Endodermal cell (in vitro differentiated cells): Measurements from ENCODE around the gene NNAT. TPM values are rescaled to one million over a fixed set of nuclear protein-coding genes. Genes with fewer than 3 reads are reported as not detected.

Source experiments
- DNase-seq: peaks from one replicate; pipeline ENCODE4 v3.0.0-alpha.2; 2017
- H3K27ac ChIP-seq: 2 replicates; pipeline ENCODE4 v1.5.1; 2013; ENCODE audit warnings: mild to moderate bottlenecking, low read depth, low read length, moderate library complexity
- H3K27me3 ChIP-seq: 2 replicates; pipeline ENCODE4 v1.6.1; 2013; ENCODE audit warnings: mild to moderate bottlenecking, low read length, moderate library complexity; ENCODE audit not compliant: insufficient read depth, control insufficient read depth, poor library complexity, severe bottlenecking
- H3K36me3 ChIP-seq: 2 replicates; pipeline ENCODE4 v1.7.0; 2013; ENCODE audit warnings: mild to moderate bottlenecking, low read length, moderate library complexity; ENCODE audit not compliant: control insufficient read depth, insufficient read depth
- H3K4me1 ChIP-seq: one replicate; pipeline ENCODE4 v1.7.0; 2013; ENCODE audit warnings: low read length; ENCODE audit not compliant: control insufficient read depth, insufficient read depth
- H3K4me3 ChIP-seq: 2 replicates; pipeline ENCODE4 v1.5.1; 2013; ENCODE audit warnings: mild to moderate bottlenecking, low read length, moderate library complexity
- H3K9ac ChIP-seq: 2 replicates; pipeline ENCODE4 v1.6.1; 2013; ENCODE audit warnings: mild to moderate bottlenecking, low read length, moderate library complexity; ENCODE audit not compliant: poor library complexity, severe bottlenecking; ENCODE audit errors: extremely low read depth
- H3K9me3 ChIP-seq: 2 replicates; pipeline ENCODE4 v1.6.1; 2013; ENCODE audit warnings: mild to moderate bottlenecking, low read length, moderate library complexity; ENCODE audit not compliant: control insufficient read depth
- H3K27ac Mint-ChIP-seq: 2 replicates; pipeline ENCODE4 v1.8.0; 2020; ENCODE audit warnings: mixed read lengths
- H3K27me3 Mint-ChIP-seq: 2 replicates; pipeline ENCODE4 v1.8.0; 2021; ENCODE audit warnings: mild to moderate bottlenecking, mixed read lengths; ENCODE audit not compliant: insufficient read depth
- H3K36me3 Mint-ChIP-seq: 2 replicates; pipeline ENCODE4 v1.8.0; 2020; ENCODE audit warnings: low read depth, mixed read lengths
- H3K4me1 Mint-ChIP-seq: 2 replicates; pipeline ENCODE4 v1.8.0; 2020; ENCODE audit warnings: mixed read lengths
- H3K4me3 Mint-ChIP-seq: 2 replicates; pipeline ENCODE4 v1.8.0; 2020; ENCODE audit warnings: mild to moderate bottlenecking, moderate library complexity, mixed read lengths
- H3K9me3 Mint-ChIP-seq: 2 replicates; pipeline ENCODE4 v1.8.0; 2020; ENCODE audit warnings: mild to moderate bottlenecking, mixed read lengths
- WGBS, 2 experiments: methylation state at CpG; one replicate each; pipeline versions ENCODE4 v1.1.5 to v1.1.7; 2013; ENCODE audit warnings: missing lambda C conversion rate in 2 of 2, mixed read lengths in 1 of 2; ENCODE audit not compliant: insufficient coverage in 1 of 2, insufficient read length in 1 of 2; 5-methylcytosine and 5-hydroxymethylcytosine counted together
- total RNA-seq, 2 donors: library from RNA; stranded (reverse); fragmentation: NEBNext Ultra II Directional in 1 of 2; extraction: Animal tissue kit (Norgen Biotek cat#: 25700) in 1 of 2; gene quantifications; 2 replicates in 1 of 2; 3 replicates in 1 of 2; pipeline ENCODE4 v1.2.1, GENCODE V29; 2021
- TF ChIP-seq, protein P1 (sequence below): fragments of 200-600 bp; sonication (generic); conservative IDR thresholded peaks from 2 replicates; pipeline ENCODE4 v1.5.0; 2021; ENCODE audit warnings: antibody characterized with exemption, mild to moderate bottlenecking

NNAT gene
- total RNA-seq, 2 donors from 2014 or later = 16.8 to 27.3 TPM

DNA sequence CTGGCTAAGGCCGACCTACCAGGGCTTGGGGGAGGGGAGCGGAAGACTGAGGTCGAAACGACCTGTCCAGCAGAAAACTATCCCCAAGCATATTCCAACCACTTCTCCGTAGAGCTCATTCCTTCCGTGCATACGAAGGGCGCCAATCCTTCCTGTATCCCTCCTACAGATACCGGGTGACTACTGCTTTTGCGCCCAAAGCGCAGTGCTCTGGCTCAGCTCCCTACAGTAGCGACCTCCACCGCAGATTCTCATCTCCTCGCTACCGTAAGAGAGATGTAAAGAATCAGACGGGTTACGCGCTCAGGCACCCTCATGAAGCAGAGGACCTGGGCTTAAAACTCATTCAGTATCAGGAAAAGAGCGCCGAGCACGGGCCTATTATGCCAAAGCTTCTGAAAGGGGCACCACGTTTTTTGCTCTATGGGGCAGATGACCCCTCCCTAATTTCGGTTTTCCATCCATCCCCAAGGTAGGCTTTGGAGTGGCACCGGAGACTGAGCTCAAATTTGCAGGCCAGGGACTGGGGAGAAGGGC, 563 bp upstream of the NNAT start:
- Histone ChIP-seq H3K36me3 (peaks cover 44% of the 10 kb centered on the region), H3K9me3 (no peaks in the 10 kb centered on the region), H3K27me3 (no peaks in the 10 kb centered on the region), H3K27ac (no peak overlapping the region), H3K9ac (no peak overlapping the region), H3K4me3 (no peak overlapping the region), H3K4me1 (peaks cover 11% of the 10 kb centered on the region)
- TF ChIP-seq, protein P1, sequence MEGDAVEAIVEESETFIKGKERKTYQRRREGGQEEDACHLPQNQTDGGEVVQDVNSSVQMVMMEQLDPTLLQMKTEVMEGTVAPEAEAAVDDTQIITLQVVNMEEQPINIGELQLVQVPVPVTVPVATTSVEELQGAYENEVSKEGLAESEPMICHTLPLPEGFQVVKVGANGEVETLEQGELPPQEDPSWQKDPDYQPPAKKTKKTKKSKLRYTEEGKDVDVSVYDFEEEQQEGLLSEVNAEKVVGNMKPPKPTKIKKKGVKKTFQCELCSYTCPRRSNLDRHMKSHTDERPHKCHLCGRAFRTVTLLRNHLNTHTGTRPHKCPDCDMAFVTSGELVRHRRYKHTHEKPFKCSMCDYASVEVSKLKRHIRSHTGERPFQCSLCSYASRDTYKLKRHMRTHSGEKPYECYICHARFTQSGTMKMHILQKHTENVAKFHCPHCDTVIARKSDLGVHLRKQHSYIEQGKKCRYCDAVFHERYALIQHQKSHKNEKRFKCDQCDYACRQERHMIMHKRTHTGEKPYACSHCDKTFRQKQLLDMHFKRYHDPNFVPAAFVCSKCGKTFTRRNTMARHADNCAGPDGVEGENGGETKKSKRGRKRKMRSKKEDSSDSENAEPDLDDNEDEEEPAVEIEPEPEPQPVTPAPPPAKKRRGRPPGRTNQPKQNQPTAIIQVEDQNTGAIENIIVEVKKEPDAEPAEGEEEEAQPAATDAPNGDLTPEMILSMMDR = no peak
- Mint-ChIP-seq H3K27ac (peak overlapping the region; percentile 82), H3K27me3 (peaks cover 8% of the 10 kb centered on the region), H3K4me3 (peak overlapping the region; percentile 71), H3K9me3 (no peaks in the 10 kb centered on the region), H3K4me1 (peaks cover 53% of the 10 kb centered on the region), H3K36me3 (peaks cover 55% of the 10 kb centered on the region)
- DNase-seq = no peak
- 72 to 88% methylated on average over 21 to 24 of the region's 24 CpGs for WGBS, 2 experiments

DNA sequence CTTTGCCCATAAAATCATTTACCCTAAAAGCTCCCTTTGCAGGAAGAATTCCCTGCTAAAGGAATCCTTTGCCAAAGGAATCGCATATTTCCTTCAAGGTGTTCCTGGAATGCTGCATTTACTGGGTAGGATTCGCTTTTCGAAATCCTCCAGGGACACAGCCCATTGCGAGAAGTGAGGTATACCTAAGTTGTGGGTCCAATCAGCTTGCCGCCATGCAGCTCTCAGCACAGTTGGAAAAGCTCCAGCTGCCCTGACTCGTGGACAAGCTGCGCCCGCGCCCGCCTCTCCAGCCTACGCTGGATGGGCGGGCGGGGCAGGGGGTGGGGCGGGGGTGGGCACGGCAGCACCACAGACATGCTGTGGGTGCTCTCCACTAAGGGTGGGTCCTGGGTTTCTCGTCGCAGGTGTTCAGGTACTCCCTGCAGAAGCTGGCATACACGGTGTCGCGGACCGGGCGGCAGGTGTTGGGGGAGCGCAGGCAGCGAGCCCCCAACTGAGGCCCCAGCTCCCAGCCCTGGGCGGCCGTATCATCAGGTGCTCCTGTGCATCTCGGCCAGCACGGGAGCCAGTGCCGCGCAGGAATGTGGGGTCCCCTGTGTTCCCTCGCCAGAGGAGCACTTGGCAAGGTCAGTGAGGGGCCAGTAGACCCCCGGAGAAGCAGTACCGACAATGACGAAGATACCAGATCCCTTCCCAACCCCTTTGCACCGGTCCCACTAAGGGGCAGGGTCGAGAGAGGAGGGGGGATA, 1.4 kb downstream of the NNAT start:
- DNase-seq = peak; percentile 56
- H3K4me1 Mint-ChIP-seq = peaks cover 52% of the 10 kb centered on the region
- 77 to 82% methylated on average over 25 to 36 of the region's 36 CpGs for WGBS, 2 experiments
- peaks cover 8% of the 10 kb centered on the region for H3K27me3 Mint-ChIP-seq
- TF ChIP-seq, protein P1 = no peak
- H3K36me3 Mint-ChIP-seq = peaks cover 37% of the 10 kb centered on the region
- H3K9me3 Mint-ChIP-seq = no peaks in the 10 kb centered on the region
- Histone ChIP-seq H3K36me3 (peaks cover 38% of the 10 kb centered on the region), H3K4me1 (peaks cover 11% of the 10 kb centered on the region), H3K9me3 (no peaks in the 10 kb centered on the region), H3K27ac (no peak overlapping the region), H3K9ac (no peak overlapping the region), H3K27me3 (no peaks in the 10 kb centered on the region), H3K4me3 (peak overlapping the region; percentile 81)
- H3K27ac Mint-ChIP-seq = no peak overlapping the region
- peak overlapping the region; percentile 71 for H3K4me3 Mint-ChIP-seq

DNA sequence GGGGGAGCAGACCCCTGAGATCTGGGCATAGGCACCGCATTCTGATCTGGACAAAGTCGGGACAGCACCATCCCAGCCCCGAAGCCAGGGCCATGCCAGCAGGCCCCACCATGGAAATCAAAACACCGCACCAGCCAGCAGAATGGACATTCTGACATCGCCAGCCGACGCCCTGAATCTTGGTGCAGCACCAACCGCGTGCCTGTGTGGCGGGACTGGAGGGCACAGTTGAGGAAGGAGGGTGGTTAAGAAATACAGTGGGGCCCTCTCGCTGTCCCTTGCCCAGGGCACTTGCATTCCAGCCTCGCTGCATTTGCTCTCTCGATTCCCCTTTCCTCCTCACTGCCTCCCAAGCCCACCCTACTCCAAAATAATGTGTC, 2.0 kb downstream of the NNAT start:
- Mint-ChIP-seq H3K27ac (no peak overlapping the region), H3K4me3 (no peak overlapping the region), H3K4me1 (peaks cover 47% of the 10 kb centered on the region), H3K36me3 (peaks cover 32% of the 10 kb centered on the region), H3K9me3 (no peaks in the 10 kb centered on the region), H3K27me3 (peaks cover 8% of the 10 kb centered on the region)
- Histone ChIP-seq H3K4me1 (peaks cover 11% of the 10 kb centered on the region), H3K4me3 (no peak overlapping the region), H3K9me3 (no peaks in the 10 kb centered on the region), H3K9ac (no peak overlapping the region), H3K27me3 (no peaks in the 10 kb centered on the region), H3K36me3 (peaks cover 32% of the 10 kb centered on the region), H3K27ac (no peak overlapping the region)
- WGBS, 2 experiments = 93 to 96% methylated on average over 9 to 13 of the region's 13 CpGs
- DNase-seq = peak; percentile 32
- TF ChIP-seq, protein P1 = no peak
